LNCaP clone FGC (cell line): ENCODE results near the gene SLC35G2.

Source experiments
- DNase-seq: peaks from one replicate; pipeline ENCODE4 v3.0.0-alpha.2; 2011; ENCODE audit warnings: low read depth
- H3K4me3 ChIP-seq: 2 replicates; pipeline ENCODE4 v1.5.1; 2011; ENCODE audit warnings: mild to moderate bottlenecking, low read depth, low read length, control low read depth
- CTCF ChIP-seq: IDR thresholded peaks from 2 replicates; pipeline ENCODE4 v1.5.1; 2012; ENCODE audit warnings: mild to moderate bottlenecking; ENCODE audit not compliant: control insufficient read depth, insufficient read depth; ENCODE audit errors: extremely low read depth

SLC35G2 gene

GRCh38 chr3:136805795-136806194 is 13.1 kb upstream of the SLC35G2 start:
- TF ChIP-seq CTCF = no peak
- no peak overlapping the region for H3K4me3 ChIP-seq
- no peak for DNase-seq

- no peak for DNase-seq
- no peak overlapping the region for H3K4me3 ChIP-seq
- no peak for TF ChIP-seq CTCF
These were observed 7.2 kb upstream of the SLC35G2 start for GRCh38 chr3:136811701-136812100.

- TF ChIP-seq CTCF = no peak
- peak; percentile 58 for DNase-seq
- H3K4me3 ChIP-seq = no peak overlapping the region
These were observed 1.5 kb upstream of the SLC35G2 start for GRCh38 chr3:136817448-136817847.

- H3K4me3 ChIP-seq = no peak overlapping the region
- no peak for TF ChIP-seq CTCF
- no peak for DNase-seq
These were observed 646 bp upstream of the SLC35G2 start for GRCh38 chr3:136818191-136818768.

- no peak for DNase-seq
- H3K4me3 ChIP-seq = no peak overlapping the region
- no peak for TF ChIP-seq CTCF
These were observed 435 bp downstream of the SLC35G2 start for GRCh38 chr3:136819392-136819730.

- DNase-seq = no peak
- no peak for TF ChIP-seq CTCF
- no peak overlapping the region for H3K4me3 ChIP-seq
These were observed 1.1 kb downstream of the SLC35G2 start for GRCh38 chr3:136819731-136820679.
